Motor neuron (in vitro differentiated cells): Measurements from ENCODE around the gene AKAP1. TPM values are rescaled to one million over a fixed set of nuclear protein-coding genes. Genes with fewer than 3 reads are reported as not detected.

Source experiments
- ATAC-seq, 8 experiments: fragments of 200-7000 bp; cut with Tn5 transposase; replicated peaks in 6 of 8; 2 replicates each; pipeline ENCODE4 v1.8.0; 2021; ENCODE audit warnings: mild to moderate bottlenecking in 8 of 8, moderate library complexity in 8 of 8
- H3K27ac ChIP-seq, 2 donors: fragments of 250-450 bp; sonication (Bioruptor Pico); 2 replicates each; pipeline ENCODE4 v1.9.0; 2021; ENCODE audit warnings: antibody characterized with exemption in 2 of 2, mild to moderate bottlenecking in 2 of 2, moderate library complexity in 1 of 2
- H3K4me1 ChIP-seq, 2 donors: fragments of 250-450 bp; sonication (Bioruptor Pico); replicated peaks in 1 of 2; 2 replicates each; pipeline ENCODE4 v1.6.1; 2021; ENCODE audit warnings: antibody characterized with exemption in 2 of 2, mild to moderate bottlenecking in 2 of 2, moderate library complexity in 1 of 2
- H3K4me3 ChIP-seq, 5 donors: fragments of 250-450 bp; sonication (Bioruptor Pico); 2 replicates each; pipeline ENCODE4 v1.9.0; 2021; ENCODE audit warnings: antibody characterized with exemption in 5 of 5, mild to moderate bottlenecking in 5 of 5, moderate library complexity in 4 of 5
- WGBS, 10 experiments: fragments of 450-650 bp; shearing (Covaris generic); methylation state at CpG; one replicate each; pipeline ENCODE4 v1.0.0; 2022; 5-methylcytosine and 5-hydroxymethylcytosine counted together
- in situ Hi-C, 9 experiments: fragments of 400-800 bp; cut with MboI; loops; one replicate each; pipeline ENCODE4 v1.15.0; 2021; ENCODE audit warnings: low sequenced_read_pairs in 9 of 9, low pct_unique_long_range_greater_than_20kb in 2 of 9; ENCODE audit not compliant: unreplicated experiment in 9 of 9
- total RNA-seq, 8 experiments: library from RNA; unstranded; fragments of 300-600 nt; gene quantifications; 2 replicates each; pipeline versions ENCODE4 v1.2.3 to v1.2.4, GENCODE V29; 2022

AKAP1 gene
- total RNA-seq, 8 experiments from 2014 or later = 16.1 to 45.8 (median 28.9) TPM

DNA sequence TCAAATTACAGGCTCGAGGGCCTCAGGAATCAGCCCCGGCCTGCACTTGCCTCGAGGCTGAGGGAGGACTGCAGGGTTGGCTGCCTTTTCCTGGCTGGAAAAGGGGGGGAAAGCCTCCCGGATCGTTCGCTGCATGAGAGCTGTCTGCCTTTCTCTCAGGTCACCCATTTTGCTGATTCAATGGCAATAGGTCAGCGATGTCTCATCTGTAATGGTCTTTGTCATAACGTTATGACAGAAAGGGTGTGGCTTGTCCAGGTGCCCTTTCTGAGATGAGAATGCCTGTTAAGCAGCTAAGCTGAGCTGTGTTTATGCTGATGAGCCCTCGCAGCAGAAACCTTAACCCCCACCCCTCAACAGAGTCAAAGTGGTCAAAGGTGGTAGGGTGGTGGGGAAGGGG is 81.8 kb downstream of the AKAP1 start:
- in situ Hi-C loops = no loop called here
- H3K4me3 ChIP-seq = no peak overlapping the region
- H3K4me1 ChIP-seq = no peaks in the 10 kb centered on the region
- H3K27ac ChIP-seq = no peak overlapping the region
- peak in 3 of 8 experiments; percentile 25 to 40 (median 30) for ATAC-seq
- 0 to 52% (median 31%) methylated on average over 2 to 7 of the region's 9 CpGs; no CpG with 5 or more reads in 2 of the 10 experiments for WGBS, 10 experiments

DNA sequence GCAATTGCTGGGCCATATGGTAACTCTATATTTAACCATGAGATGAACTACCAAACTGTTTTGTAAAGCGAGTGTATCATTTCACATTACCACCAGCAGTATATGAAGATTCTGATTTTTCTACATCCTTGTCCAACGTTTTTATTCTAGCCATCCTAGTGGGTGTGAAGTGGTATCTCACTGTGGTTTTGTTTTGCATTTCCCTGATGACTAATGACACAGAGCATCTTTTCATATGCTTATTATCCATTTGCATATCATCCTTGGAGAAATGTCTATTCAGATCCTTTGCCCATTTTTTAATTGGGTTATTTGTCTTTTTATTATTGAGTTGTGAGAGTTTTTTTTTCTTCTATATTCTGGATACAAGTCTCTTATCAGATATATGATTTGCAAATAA is 83.6 kb downstream of the AKAP1 start:
- peak in 2 of 8 experiments; percentile 78 to 80 for ATAC-seq

DNA sequence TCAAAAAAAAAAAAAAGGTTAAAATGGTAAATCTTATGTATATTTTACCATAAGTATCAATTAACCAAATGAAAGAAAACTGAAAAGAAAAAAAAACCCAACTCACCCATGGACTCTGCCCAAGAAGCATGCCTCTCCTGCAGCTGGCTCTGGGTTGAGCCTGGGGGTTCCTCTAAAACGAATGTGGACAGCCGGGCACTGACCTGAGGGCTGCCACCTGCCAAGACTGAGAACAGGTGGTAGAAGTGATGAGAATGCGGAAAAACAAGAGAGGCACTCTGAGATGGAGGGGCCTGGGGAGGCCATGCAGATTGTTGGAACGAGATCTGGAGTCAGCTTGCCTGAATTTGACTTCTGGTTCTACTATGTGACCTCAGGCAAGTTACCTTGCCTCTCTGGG is 85.8 kb downstream of the AKAP1 start:
- in situ Hi-C loops = no loop called here
- WGBS, 10 experiments = 0 to 95% (median 51%) methylated on average over 1 to 4 of the region's 4 CpGs; no CpG with 5 or more reads in 4 of the 10 experiments
- H3K27ac ChIP-seq = no peak overlapping the region
- no peak overlapping the region for H3K4me3 ChIP-seq
- no peak for ATAC-seq
- H3K4me1 ChIP-seq = no peaks in the 10 kb centered on the region

More for the DNA sequence above, 83.6 kb downstream of the AKAP1 start:
- Histone ChIP-seq H3K4me3 (no peak overlapping the region), H3K27ac (no peak overlapping the region), H3K4me1 (no peaks in the 10 kb centered on the region)
- in situ Hi-C loops = no loop called here
- WGBS, 10 experiments = 0 to 74% (median 47%) methylated on average over 1 to 2 of the region's 2 CpGs

Other genes with a start within 250 kb of the AKAP1 start
- gene TRIM25, start 171.2 kb upstream of the AKAP1 start, total RNA-seq = 10 to 100 TPM in 4 of 8 experiments, 1 to 10 TPM in 4; 2.5 to 77.7 (median 15.7) TPM
- gene COIL, start 124.2 kb upstream of the AKAP1 start, total RNA-seq = 10 to 100 TPM; 14.5 to 27.1 (median 18.0) TPM
- 100 to 1,000 TPM in 1 of 8 experiments, 10 to 100 TPM in 3, 1 to 10 TPM in 4; 6.6 to 132 (median 12.9) TPM for gene SCPEP1, start 107.1 kb upstream of the AKAP1 start, total RNA-seq
- gene MSI2, start 171.3 kb downstream of the AKAP1 start, total RNA-seq = 100 to 1,000 TPM in 2 of 8 experiments, 10 to 100 TPM in 6; 33.0 to 114 (median 67.5) TPM